T-helper 9 cell (primary cell): ENCODE data around the gene HTT.

ENCODE experiments used
- DNase-seq: peaks from one replicate; pipeline ENCODE4 v3.0.0-alpha.2; 2020

HTT gene

GRCh38 chr4:3223956-3224748, 149.7 kb downstream of the HTT start:
- DNase-seq = no peak

GRCh38 chr4:3225071-3225850, 150.8 kb downstream of the HTT start:
- DNase-seq = no peak

- DNase-seq = no peak
Observed at GRCh38 chr4:3225936-3226335, 151.5 kb downstream of the HTT start.

GRCh38 chr4:3226467-3226866, 152.0 kb downstream of the HTT start:
- DNase-seq = no peak

GRCh38 chr4:3226944-3227343, 152.5 kb downstream of the HTT start:
- DNase-seq = no peak

GRCh38 chr4:3227878-3228675, 153.6 kb downstream of the HTT start:
- DNase-seq = no peak

GRCh38 chr4:3228881-3229280, 154.4 kb downstream of the HTT start:
- DNase-seq = no peak

GRCh38 chr4:3229328-3229727, 154.8 kb downstream of the HTT start:
- no peak for DNase-seq

GRCh38 chr4:3229964-3230363, 155.5 kb downstream of the HTT start:
- DNase-seq = no peak

- DNase-seq = no peak
Observed at GRCh38 chr4:3231471-3231870, 157.0 kb downstream of the HTT start.

- DNase-seq = no peak
Observed at GRCh38 chr4:3232001-3232400, 157.5 kb downstream of the HTT start.

GRCh38 chr4:3232871-3233271, 158.4 kb downstream of the HTT start:
- no peak for DNase-seq

- DNase-seq = no peak
Observed at GRCh38 chr4:3233391-3234071, 159.1 kb downstream of the HTT start.

GRCh38 chr4:3234171-3235029, 159.9 kb downstream of the HTT start:
- no peak for DNase-seq

- DNase-seq = no peak
Observed at GRCh38 chr4:3235030-3235345, 160.5 kb downstream of the HTT start.

GRCh38 chr4:3235581-3235980, 161.1 kb downstream of the HTT start:
- no peak for DNase-seq

- no peak for DNase-seq
Observed at GRCh38 chr4:3236326-3236878, 161.9 kb downstream of the HTT start.

GRCh38 chr4:3237266-3237665, 162.8 kb downstream of the HTT start:
- no peak for DNase-seq

GRCh38 chr4:3237712-3238560, 163.5 kb downstream of the HTT start:
- no peak for DNase-seq

- no peak for DNase-seq
Observed at GRCh38 chr4:3238721-3239120, 164.2 kb downstream of the HTT start.

GRCh38 chr4:3239303-3239702, 164.8 kb downstream of the HTT start:
- no peak for DNase-seq
